ENCODE data around the gene CCDC85B.
A peak's percentile ranks its signal among the peaks of the same experiment; 100 is the strongest.
"Not testable (repeated sequence)": the region's sequence is repeated elsewhere in the genome, so short reads cannot be mapped to it uniquely, and the experiment has no call there.

Gene CCDC85B

DNA sequence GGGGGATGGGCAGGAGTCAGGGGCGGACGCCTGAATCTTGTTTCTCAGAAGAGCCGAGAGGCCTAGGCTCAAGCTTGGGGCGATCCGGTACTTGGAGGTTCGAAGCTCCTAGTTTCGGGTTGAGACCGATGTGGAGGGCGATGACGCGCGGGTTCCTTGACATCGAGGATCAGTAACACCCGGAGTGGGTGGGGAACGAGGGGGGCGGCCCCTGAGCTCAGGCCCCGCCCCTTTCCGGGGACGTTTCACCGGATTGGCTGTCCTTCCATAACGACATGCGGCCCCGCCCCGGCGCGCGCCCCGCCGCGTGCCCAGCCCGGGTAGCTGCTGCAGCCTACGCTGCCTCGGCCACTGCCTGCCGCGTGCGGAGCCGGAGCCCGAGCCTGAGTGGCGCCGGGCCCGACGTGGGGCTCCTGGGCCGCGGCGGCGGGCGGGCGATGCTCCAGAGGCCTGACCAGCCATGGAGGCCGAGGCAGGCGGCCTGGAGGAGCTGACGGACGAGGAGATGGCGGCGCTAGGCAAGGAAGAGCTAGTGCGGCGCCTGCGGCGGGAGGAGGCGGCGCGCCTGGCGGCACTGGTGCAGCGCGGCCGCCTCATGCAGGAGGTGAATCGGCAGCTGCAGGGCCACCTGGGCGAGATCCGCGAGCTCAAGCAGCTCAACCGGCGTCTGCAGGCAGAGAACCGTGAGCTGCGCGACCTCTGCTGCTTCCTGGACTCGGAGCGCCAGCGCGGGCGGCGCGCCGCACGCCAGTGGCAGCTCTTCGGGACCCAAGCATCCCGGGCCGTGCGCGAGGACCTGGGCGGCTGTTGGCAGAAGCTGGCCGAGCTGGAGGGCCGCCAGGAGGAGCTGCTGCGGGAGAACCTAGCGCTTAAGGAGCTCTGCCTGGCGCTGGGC, at the start of gene CCDC85B:
Gene CCDC85B, plus strand, starts transcription at position 350 of the 895 bp plus-strand sequence. Its CDS starts 111 bp downstream, at position 461.
- DNase-seq: peak; percentile 95

DNA sequence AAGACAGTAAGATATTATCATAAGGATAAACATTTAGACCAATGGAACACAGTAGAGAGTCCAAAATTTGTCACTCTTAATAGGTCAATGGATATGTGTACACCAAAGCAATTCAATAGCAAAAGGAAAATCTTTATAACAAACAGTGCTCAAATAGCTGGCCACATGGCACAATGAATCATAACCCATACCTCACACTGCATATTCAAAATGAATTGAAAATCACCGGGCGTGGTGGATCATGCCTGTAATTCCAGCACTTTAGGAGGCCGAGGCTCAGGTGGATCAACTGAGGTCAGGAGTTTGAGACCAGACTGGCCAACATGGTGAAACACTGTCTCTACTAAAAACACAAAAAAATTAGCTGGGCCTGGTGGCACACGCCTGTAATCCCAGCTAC, 48.3 kb upstream of the CCDC85B start:
- no peak for DNase-seq

DNA sequence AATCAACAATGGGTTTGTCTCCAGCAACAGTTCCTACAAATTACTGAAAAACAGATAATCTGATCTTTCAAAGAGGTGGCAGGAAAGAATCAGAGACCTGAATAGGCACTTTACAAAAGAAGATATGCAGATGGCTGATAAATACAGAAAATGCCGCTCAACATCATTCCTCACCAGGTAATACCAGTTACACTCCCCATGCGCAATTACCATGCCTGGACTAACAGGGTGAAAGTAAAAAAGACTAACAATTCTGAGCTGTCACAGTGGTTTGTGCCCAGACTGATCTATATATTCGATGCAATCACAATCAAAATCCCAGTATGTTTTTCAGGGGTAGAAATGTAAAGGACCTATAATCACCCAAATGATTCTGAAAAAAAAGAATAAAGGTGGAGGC, 46.7 kb upstream of the CCDC85B start:
- DNase-seq: no peak

DNA sequence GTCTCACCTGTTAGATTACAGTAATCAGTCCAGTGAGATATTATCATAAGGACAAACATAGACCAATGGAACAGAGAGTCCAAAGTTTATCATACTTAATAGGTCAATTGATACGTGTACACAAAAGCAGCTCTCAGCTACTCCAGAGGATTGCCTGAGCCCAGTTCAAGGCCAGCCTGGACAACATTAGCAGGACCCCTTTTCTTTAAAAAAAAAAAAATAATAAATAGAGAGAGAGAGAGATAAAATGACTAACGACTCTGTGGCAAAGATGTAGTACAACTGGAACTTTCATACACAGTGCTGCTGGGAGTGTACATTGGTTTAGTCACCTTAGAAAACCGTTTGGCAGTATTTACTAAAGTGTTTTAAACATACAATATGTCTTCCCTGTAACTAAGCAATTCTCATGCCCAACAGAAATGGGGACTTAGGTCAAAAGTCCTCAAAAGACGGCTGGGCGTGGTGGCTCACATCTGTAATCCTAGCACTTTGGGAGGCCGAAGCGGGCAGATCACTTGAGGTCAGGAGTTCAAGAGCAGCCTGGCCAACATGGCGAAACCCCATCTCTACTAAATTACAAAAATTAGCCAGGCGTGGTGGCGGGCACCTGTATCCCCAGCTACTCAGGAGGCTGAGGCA, 46.1 kb upstream of the CCDC85B start:
- DNase-seq: no peak

DNA sequence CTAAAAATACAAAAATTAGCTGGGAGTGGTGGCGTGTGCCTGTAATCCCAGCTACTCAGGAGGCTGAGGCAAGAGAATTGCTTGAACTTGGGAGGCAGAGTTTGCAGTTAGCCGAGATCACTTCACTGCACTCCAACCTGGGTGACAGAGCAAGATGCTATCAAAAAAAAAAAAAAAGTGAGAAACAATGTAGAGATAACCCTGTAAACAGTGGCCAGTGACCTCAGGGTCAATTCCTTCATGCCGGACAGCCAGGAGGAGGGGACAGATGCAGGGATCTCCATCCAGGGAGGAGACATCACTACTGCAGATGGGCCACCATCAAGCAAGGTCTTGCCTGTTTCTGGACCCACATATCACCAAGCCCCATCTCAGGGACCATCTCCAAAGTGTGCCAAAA, 42.7 kb upstream of the CCDC85B start:
- no peak for DNase-seq

DNA sequence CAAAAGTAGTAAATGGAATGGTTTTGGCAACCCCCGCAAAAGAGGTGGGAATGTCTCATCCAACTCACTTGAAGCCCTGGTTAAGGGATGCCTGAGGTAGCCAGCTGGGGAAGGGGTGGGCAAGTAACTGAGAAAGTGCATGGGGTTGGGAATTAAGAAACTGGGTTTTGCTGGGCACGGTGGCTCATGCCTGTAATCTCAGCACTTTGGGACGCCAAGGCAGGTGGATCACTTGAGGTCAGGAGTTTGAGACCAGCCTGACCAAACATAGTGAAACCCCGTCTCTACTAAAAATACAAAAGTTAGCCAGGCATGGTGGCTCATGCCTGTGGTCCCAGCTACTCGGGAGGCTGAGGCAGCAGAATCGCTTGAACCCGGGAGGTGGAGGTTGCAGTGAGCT, 41.8 kb upstream of the CCDC85B start:
- not testable (repeated sequence) for DNase-seq

DNA sequence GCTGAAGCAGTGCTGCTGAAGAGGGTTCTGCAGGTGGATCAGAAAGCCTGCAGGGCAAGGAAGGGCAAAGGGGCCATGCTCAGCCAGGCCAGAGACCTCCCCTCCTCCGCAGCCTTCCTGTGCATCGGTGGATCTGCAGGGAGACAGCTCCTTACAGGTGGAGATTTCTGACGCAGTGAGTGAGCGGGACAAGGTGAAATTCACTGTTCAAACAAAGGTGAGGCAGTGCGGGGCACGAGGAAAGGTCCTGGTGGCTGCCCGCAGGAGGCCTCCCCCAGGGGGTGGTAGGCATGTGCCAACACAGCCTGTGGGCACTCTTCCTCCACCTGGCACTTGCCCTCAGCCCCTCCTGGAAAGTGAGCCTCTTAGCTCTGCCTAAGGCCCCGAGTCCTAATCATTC, 41.1 kb upstream of the CCDC85B start:
- DNase-seq: no peak

DNA sequence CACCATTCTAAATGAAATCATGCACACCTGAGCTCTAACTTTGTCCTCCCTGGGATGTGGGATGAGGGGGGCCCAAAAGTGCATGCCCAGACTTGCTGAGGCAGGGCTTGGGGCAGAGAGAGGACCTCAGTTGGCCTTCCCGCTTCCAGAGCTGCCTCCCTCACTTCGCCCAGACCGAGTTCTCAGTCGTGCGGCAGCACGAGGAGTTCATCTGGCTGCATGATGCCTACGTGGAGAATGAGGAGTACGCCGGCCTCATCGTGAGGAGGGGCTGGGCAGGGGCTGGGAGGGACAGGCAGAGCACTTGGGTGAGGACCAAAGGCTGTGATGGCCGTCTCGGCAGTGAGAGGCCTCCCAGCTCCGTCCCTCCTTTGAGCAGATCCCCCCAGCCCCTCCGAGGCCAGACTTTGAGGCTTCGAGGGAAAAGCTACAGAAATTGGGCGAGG, 40.7 kb upstream of the CCDC85B start:
- DNase-seq: no peak

DNA sequence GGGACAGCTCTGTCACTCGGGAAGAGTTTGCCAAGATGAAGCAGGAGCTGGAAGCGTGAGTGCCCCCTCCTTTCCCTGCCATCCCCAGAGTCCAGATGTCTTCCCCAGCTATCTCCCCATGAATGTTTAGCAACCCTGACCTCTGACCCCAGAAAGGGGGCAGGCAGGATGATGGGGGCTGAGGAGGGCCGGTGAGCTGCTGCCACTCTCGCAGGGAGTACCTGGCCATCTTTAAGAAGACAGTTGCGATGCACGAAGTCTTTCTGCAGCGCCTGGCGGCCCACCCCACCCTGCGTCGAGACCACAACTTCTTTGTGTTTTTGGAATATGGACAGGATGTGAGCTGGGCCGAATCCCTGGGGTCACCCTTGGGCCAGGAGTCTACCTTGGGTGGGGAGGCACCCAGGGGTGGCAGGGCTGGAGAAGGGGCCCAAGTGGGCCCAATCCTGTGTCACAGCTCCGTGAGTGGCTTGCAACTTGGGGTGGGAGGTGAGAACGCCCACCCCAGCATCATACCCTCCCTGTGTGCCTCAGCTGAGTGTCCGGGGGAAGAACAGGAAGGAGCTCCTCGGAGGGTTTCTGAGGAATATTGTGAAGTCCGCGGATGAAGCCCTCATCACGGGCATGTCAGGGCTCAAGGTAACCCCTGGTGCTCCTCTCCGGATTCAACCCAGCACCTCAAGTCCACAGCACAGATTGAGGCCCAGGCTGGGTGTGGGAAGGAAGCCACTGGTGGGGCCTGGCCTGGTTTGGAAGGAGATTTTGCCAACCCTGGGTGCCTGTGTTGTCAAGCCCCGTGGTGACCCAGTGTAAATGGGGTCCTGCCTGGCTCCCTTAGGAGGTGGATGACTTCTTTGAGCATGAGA, 40.0 kb upstream of the CCDC85B start:
- no peak for DNase-seq

DNA sequence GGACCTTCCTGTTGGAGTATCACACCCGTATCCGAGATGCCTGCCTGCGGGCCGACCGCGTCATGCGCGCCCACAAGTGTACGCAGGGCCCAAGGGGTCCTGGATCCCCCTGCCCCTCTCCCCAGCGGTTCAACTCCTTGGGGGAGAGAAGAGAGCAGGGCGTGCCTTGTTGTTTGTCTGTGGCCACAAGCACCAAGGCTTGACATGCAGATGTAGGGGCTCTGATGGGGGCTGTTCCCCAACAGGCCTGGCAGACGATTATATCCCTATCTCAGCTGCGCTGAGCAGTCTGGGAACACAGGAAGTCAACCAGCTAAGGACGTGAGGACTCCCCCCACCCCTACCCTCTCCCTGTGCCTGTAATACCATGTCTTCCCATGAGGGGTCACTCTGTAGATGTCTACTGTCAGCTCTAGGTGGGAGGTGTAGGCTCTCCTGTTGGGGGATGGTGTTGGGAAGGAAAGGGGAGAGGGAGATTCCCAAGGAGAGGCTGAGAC, 39.3 kb upstream of the CCDC85B start:
- DNase-seq: no peak

DNA sequence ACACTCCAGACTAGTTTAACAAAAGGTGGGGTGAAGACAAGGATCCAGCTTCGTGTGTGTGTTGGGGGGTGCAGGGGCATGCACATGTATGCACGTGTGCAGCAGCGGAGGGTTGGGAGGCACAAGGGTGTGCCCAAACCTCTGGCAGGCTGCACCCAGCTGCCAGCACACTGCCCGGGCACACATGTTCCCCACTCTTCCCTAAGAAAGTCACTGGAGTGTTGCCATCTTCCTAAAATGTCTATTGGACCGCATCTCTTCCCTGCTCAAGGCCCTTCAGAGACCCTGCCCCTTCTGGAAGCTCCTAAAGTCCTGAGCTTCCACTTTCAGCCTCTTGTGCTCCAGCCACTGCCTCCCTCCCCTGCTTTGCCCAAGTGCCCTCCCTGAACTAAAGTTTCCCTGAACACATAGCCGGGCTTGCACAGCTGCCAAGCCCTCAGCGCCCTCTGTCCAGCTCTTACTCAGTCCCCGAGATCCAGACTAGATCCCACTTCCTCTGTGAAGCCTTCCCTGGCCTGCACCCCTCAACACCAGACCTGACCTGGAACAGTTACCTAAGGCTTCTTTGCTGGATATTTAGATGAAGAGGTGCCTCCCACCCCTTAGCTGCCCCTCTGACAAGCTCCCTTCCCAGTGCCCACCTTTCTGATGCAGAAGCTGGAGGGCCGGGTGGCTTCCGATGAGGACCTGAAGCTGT, 38.5 kb upstream of the CCDC85B start:
- DNase-seq: no peak

DNA sequence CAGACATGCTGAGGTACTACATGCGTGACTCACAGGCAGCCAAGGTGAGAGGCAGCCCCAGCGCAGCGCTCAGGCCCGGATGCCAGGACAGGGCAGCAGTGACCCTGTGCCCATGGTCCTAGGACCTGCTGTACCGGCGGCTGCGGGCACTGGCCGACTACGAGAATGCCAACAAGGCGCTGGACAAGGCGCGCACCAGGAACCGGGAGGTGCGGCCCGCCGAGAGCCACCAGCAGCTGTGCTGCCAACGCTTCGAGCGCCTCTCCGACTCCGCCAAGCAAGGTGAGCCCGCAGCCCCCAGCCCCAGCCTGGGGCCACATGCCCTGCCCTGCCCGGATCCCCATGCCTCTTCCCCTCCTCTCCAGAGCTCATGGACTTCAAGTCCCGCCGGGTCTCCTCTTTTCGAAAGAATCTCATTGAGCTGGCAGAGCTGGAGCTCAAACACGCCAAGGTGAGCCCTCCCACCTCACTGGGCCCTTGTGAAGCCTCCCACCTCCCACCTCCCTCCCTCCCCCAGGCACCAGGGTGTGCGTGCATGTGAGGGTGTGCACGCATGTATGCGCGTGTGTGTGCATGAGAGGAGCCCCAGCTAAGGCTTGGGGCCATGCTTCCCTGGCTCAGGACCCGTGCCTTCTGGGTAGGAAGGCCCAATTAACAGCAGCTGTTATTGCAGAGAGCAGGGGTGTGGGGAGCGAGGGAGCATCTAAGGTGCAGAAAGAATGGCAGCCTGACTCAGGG, 37.8 kb upstream of the CCDC85B start:
- DNase-seq: no peak

DNA sequence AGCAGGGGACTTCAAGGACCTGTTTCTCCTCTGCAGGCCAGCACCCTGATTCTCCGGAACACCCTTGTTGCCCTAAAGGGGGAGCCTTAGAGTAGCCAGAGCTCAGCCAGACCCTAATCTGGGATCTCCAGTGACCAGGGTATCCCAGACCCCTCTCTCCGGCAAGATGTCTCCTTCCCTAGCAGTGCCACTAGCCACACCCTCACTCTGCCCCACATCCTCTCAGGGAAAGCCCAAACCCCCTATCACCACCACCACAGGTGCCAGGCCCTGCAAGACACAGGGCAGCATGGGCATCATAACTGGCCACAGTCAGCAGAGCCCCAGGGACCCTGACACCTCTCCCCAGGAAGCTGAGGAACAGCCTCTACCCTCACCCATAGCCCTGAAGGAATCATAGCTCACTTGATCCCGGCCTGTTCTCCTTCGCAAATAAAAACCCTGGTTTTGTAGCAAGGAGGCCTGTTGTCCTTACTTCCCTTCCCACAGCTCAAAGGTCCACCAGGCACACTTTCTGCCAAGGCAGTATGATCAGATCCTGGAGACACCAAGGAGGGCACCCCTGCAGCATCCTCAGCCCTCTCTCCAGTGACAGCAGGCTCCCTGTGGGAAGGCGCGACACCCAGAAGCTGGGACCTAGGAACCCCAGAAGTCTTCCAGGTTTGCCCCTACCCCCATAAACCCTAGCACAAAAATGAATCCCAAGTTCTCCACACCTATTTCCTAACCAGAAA, 37.1 kb upstream of the CCDC85B start:
- DNase-seq: no peak

DNA sequence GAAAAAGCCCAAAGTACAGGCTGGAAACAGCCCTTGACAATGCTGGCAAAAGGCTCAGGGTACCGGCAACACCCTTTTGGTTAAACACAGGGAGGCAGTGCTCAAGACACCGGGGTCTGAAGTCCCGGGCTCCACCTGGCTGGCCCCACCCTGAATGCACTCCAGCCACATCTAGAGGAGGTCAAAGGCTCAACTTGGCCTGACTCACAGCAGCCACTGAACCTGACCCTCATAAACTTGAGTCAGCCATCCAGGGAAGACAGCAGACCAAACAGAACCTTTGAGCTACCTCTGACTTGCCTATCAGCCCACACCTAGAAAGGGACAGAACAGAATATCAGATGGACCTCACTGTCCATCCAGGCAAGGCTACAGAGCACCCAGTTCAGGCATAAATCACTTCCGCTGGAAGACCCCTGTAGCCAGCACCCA, 36.3 kb upstream of the CCDC85B start:
- no peak for DNase-seq

DNA sequence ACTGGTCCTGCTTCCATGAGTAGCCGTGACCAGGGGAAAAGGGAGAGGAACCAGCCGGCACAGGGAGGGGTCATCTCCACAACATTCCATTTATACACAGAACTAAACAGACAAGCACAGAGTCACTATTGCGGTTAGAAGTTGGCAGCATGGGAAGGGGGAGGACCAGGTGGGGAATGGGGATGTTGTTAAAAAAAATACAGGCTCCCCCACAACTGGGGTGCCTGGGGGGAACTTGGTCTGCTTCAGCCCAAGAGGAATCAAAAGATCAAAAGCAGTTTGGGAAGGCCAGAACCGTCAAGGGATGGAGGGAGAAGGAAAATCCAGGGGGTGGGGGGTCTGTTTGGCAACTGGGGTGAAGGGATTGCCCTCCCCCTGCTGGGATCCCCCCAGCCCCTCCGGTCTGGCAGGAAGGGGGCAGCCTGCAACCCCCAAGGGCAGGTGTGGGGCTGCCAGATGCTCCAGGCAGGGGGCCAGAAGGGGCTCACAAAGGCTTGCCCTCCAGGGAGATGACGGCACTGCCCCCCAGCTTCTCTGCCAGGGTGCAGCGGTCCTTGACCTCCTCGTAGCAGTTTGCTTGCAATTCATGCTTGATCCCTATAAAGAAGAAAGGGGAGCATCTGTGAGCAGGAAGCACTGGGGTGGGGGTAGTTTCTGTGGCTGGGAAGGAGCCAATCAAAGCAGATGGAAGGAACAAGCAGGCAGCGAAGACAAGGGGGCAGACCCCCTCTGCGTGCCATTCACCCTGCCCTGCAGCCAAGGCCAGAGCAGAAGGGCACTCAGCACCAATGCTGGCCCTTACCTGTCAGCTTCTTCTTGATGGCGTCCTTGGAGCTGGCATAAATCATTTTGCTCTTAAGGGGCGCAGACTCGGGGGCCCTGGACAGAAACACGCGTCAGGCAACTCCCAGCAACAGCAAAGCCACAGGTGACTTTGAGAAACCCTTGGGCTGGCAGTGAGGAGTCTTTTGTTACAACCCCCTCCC, 35.3 kb upstream of the CCDC85B start:
- DNase-seq: no peak

DNA sequence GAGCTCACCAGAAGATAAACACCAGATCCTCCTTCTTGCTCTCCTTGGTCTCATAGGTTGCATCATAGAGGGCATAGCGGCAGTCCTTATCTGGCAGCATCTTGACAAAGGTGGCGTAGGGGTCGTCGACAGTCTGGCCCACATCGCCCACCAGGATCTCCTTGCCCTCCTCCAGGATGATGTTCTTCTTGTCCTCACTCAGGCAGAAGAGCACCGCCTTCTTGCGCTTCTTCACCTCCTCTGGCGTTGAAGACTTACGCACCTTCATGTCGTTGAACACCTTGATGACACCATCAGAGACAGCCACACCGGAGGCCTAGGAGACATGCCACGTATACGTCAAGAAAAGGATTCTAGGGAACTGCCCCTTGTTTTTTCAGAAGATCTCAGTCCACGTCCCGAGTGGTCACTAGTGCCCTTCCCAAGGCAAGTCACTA, 34.5 kb upstream of the CCDC85B start:
- DNase-seq: no peak

DNA sequence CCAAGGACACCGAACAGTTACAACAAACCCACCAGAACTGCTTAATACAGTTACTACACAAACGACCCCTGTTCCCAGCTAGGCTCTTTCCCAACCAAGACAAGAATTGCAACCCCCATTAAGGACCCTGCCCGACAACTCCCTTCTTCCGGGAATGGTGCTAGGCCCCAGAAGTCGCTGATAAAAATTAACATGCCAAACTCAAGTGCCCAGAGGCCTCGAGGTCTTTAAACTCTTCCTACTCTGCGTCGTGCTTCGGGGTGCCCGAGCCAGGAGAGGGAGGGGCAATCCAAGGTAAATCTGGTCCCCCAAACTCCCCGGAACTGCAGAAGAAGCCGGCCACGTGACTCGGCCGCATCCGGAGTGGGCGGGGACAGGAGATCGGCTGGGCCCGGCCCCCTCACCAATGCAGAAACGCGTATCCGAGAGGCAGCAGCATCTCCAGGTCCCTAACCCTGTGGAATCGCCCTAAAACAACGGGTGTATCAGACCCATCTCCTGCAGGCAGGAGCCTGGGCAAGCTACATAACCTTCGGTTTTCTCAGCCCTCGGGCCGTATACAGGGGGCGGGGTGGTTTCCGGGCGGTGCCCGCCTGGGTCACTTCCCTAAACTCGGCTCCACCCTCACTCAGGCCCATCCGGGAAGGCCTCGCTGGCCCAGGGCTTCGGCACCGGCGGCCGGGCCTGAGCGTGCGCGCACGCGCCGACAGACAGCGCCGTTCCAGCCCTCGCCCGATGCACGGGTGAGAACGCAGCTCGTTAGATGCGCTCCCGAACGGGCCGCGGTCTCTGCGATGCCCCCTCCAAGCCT, 33.6 kb upstream of the CCDC85B start:
- DNase-seq: peak; percentile 53

DNA sequence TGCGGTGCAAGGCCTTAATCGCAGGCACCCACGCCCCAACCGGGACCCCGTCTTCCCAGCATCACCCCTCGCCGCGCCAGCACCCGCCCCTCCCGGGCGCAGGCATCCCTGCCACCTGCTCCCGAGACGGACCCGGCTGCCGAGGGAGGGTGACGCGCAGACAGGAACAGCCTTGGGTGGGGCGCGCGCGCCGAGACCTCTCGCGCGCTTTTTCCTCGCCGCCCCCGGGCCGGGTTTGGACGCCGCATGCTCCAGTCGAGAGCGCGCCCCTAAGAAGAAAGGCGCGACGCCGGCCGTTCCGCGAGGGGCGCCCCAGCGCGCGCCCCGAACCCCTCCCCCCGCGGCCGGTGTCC, 33.0 kb upstream of the CCDC85B start:
- DNase-seq: peak; percentile 81

Measured in NCI-H1092 (cell line).